Embryonic facial prominence (tissue), 1 donor: ENCODE results near the gene ITGAV.

Source experiments
- DNase-seq: peaks from one replicate; pipeline ENCODE4 v3.0.0-alpha.2; 2016; ENCODE audit errors: extremely low spot score

Gene ITGAV

GRCh38 chr2:186575302-186575701 lies 14.6 kb upstream of the ITGAV start:
- DNase-seq, result no peak

- no peak for DNase-seq
Measured at GRCh38 chr2:186575856-186576255, 14.0 kb upstream of the ITGAV start.

- no peak for DNase-seq
Measured at GRCh38 chr2:186576614-186577013, 13.2 kb upstream of the ITGAV start.

- no peak for DNase-seq
Measured at GRCh38 chr2:186582698-186583097, 7.2 kb upstream of the ITGAV start.

GRCh38 chr2:186584053-186584452 lies 5.8 kb upstream of the ITGAV start:
- no peak for DNase-seq

- DNase-seq, result no peak
Measured at GRCh38 chr2:186588421-186588820, 1.4 kb upstream of the ITGAV start.

- DNase-seq, result no peak
Measured at GRCh38 chr2:186588940-186589611, 780 bp upstream of the ITGAV start.

- DNase-seq, result no peak
Measured at GRCh38 chr2:186590350-186590758, 498 bp downstream of the ITGAV start.

GRCh38 chr2:186590759-186591505 lies 1.1 kb downstream of the ITGAV start:
- no peak for DNase-seq

GRCh38 chr2:186591506-186591890 lies 1.6 kb downstream of the ITGAV start:
- DNase-seq, result no peak

- DNase-seq, result no peak
Measured at GRCh38 chr2:186592137-186592875, 2.5 kb downstream of the ITGAV start.

GRCh38 chr2:186593523-186593922 lies 3.7 kb downstream of the ITGAV start:
- DNase-seq, result no peak

- DNase-seq, result no peak
Measured at GRCh38 chr2:186594001-186594722, 4.3 kb downstream of the ITGAV start.

GRCh38 chr2:186595219-186595618 lies 5.4 kb downstream of the ITGAV start:
- DNase-seq, result no peak

- DNase-seq, result no peak
Measured at GRCh38 chr2:186599186-186599778, 9.4 kb downstream of the ITGAV start.

- no peak for DNase-seq
Measured at GRCh38 chr2:186603286-186603685, 13.4 kb downstream of the ITGAV start.

- DNase-seq, result no peak
Measured at GRCh38 chr2:186605041-186605440, 15.2 kb downstream of the ITGAV start.

- no peak for DNase-seq
Measured at GRCh38 chr2:186607660-186608324, 17.9 kb downstream of the ITGAV start.

- DNase-seq, result no peak
Measured at GRCh38 chr2:186610785-186611184, 20.9 kb downstream of the ITGAV start.

GRCh38 chr2:186611526-186611925 lies 21.7 kb downstream of the ITGAV start:
- no peak for DNase-seq

GRCh38 chr2:186612026-186612425 lies 22.2 kb downstream of the ITGAV start:
- no peak for DNase-seq
